GM12878 (cell line): ENCODE data around the gene AOAH. TPM values are rescaled to one million over a fixed set of nuclear protein-coding genes. Genes with fewer than 3 reads are reported as not detected.

Experiments used
- ATAC-seq: fragments of 200-7000 bp; cut with Tn5 transposase; 3 replicates; pipeline ENCODE4 v1.9.1; 2020; ENCODE audit warnings: mild to moderate bottlenecking, moderate library complexity
- BruUV-seq: library from RNA; stranded (reverse); fragments of 400-500 nt; replicated peaks from 2 replicates; lab custom pipeline; 2021; lab: Mats Ljungman, UMichigan
- CTCF ChIA-PET: fragments of 300-600 bp; sonication (Branson Sonifier 250); formaldehyde crosslinking; extraction: SDS; loops from one replicate; lab custom pipeline; 2021; ENCODE audit warnings: inconsistent platforms; lab: Yijun Ruan, JAX
- POLR2A ChIA-PET: fragments of 350-600 bp; formaldehyde crosslinking; extraction: SDS; loops from one replicate; lab custom pipeline; 2021; ENCODE audit warnings: inconsistent platforms; lab: Charles Lee
- RAD21 ChIA-PET: fragments of 300-600 bp; sonication (Branson Sonifier 250); formaldehyde crosslinking; loops from one replicate; lab custom pipeline; 2023; ENCODE audit warnings: antibody characterized with exemption; ENCODE audit not compliant: unreplicated experiment; lab: Charles Lee
- SMC1A ChIA-PET: fragments of 300-600 bp; sonication (Branson Sonifier 250); formaldehyde crosslinking; loops from one replicate; lab custom pipeline; 2023; ENCODE audit not compliant: unreplicated experiment, uncharacterized antibody; lab: Charles Lee
- DNase-seq: peaks from one replicate; pipeline ENCODE4 v3.0.0-alpha.2; 2011; ENCODE audit warnings: low read depth, low spot score
- FAIRE-seq: peaks from 3 replicates; lab custom pipeline; 2011; peaks lifted over from hg19 to GRCh38; lab: Jason Lieb, UNC
- H2AFZ ChIP-seq: 2 replicates; pipeline ENCODE4 v1.6.0; 2011; ENCODE audit warnings: low read depth, low read length, control low read depth; ENCODE audit not compliant: control insufficient read depth
- H3K27ac ChIP-seq: 2 replicates; pipeline ENCODE4 v1.5.1; 2011; ENCODE audit warnings: control low read depth; ENCODE audit not compliant: control insufficient read depth, insufficient read depth
- H3K27me3 ChIP-seq, 2 experiments: replicated peaks in 1 of 2; 2 replicates each; pipeline versions ENCODE4 v1.6.0 to v1.6.1; 2011; ENCODE audit warnings: low read length in 1 of 2; ENCODE audit not compliant: control insufficient read depth in 2 of 2, insufficient read depth in 2 of 2
- H3K36me3 ChIP-seq, 2 experiments: 2 replicates each; pipeline ENCODE4 v1.5.1; 2011; ENCODE audit warnings: low read length in 1 of 2; ENCODE audit not compliant: control insufficient read depth in 2 of 2, insufficient read depth in 2 of 2
- H3K4me1 ChIP-seq: 2 replicates; pipeline ENCODE4 v1.6.1; 2011; ENCODE audit warnings: mild to moderate bottlenecking, low read length, moderate library complexity, mixed read lengths; ENCODE audit not compliant: control insufficient read depth, insufficient read depth
- H3K4me2 ChIP-seq: 2 replicates; pipeline ENCODE4 v1.6.0; 2011; ENCODE audit warnings: control low read depth; ENCODE audit not compliant: control insufficient read depth, insufficient read depth
- H3K4me3 ChIP-seq: fragments of 200-600 bp; sonication (generic); 2 replicates; pipeline ENCODE4 v1.5.1; 2016
- H3K79me2 ChIP-seq: 2 replicates; pipeline ENCODE4 v1.6.0; 2011; ENCODE audit warnings: low read length; ENCODE audit not compliant: control insufficient read depth, insufficient read depth
- H3K9ac ChIP-seq: 2 replicates; pipeline ENCODE4 v1.8.0; 2011; ENCODE audit warnings: low read length, control low read depth, mixed read lengths; ENCODE audit not compliant: control insufficient read depth, insufficient read depth
- H3K9me3 ChIP-seq: replicated peaks from 3 replicates; pipeline ENCODE4 v1.5.1; 2011; ENCODE audit warnings: mild to moderate bottlenecking, low read length; ENCODE audit not compliant: control insufficient read depth, insufficient read depth
- H4K20me1 ChIP-seq: 2 replicates; pipeline ENCODE4 v1.6.0; 2011; ENCODE audit not compliant: control insufficient read depth, insufficient read depth
- ATF2 ChIP-seq: IDR thresholded peaks from 2 replicates; pipeline ENCODE4 v1.6.1; 2012; ENCODE audit warnings: low read length, inconsistent platforms
- JUNB ChIP-seq: IDR thresholded peaks from 2 replicates; pipeline ENCODE4 v1.6.1; 2016; ENCODE audit warnings: antibody characterized with exemption, mild to moderate bottlenecking
- LARP7 ChIP-seq: fragments of 450-650 bp; IDR thresholded peaks from 2 replicates; pipeline ENCODE4 v1.6.1; 2017; ENCODE audit warnings: mild to moderate bottlenecking
- NR2C1 ChIP-seq: fragments of 450-650 bp; IDR thresholded peaks from 2 replicates; pipeline ENCODE4 v1.6.1; 2017; ENCODE audit warnings: antibody characterized with exemption, mild to moderate bottlenecking, moderate library complexity
- SP1 ChIP-seq: IDR thresholded peaks from one replicate; pipeline ENCODE4 v1.6.1; 2011; ENCODE audit warnings: low read depth, low read length
- SREBF2 ChIP-seq: IDR thresholded peaks from 2 replicates; pipeline ENCODE4 v1.6.1; 2012; ENCODE audit warnings: mild to moderate bottlenecking, low read length
- TBL1XR1 ChIP-seq: IDR thresholded peaks from 2 replicates; pipeline ENCODE4 v1.6.1; 2012; ENCODE audit warnings: low read depth, low read length, improper control_type of control experiment
- YBX1 ChIP-seq: fragments of 450-650 bp; IDR thresholded peaks from 2 replicates; pipeline ENCODE4 v1.6.1; 2016; ENCODE audit warnings: antibody characterized with exemption
- WGBS: methylation state at CpG from one replicate; pipeline ENCODE4 v1.1.6; 2016; ENCODE audit warnings: low lambda C conversion rate; ENCODE audit not compliant: insufficient replicate concordance, insufficient coverage; ENCODE audit errors: missing lambda C conversion rate; 5-methylcytosine and 5-hydroxymethylcytosine counted together
- in situ Hi-C: fragments of 300-500 bp; cut with MboI; formaldehyde crosslinking; loops from 9 replicates; pipeline ENCODE4 v1.14.3; 2018; ENCODE audit warnings: mixed read lengths
- intact Hi-C: fragments of 100-400 bp; cut with micrococcal nuclease; formaldehyde crosslinking; loops from one replicate; pipeline ENCODE4 v1.14.2; 2022; ENCODE audit not compliant: unreplicated experiment
- polyA plus RNA-seq, 11 experiments: library from polyadenylated mRNA; depleted of rRNA in 4 of 11; unstranded in 6 of 11; stranded (reverse) in 5 of 11; fragments of >200 nt; fragmentation: Nextera tagmentation in 4 of 11; fragmentation: Illumina TruSeq in 1 of 11; extraction: Ambion mirVana in 4 of 11; extraction: Trizol in 1 of 11; gene quantifications; 1 replicate in 1 of 11; 2 replicates in 10 of 11; pipeline versions ENCODE4 v1.2.1 to v1.2.3, GENCODE V29; 2011 to 2016; ENCODE audit warnings: inconsistent platforms in 2 of 11, missing spikeins in 2 of 11, low read depth in 1 of 11
- total RNA-seq, 4 experiments: library from RNA; depleted of rRNA in 3 of 4; stranded (reverse); fragments of >200 nt in 3 of 4; fragmentation: Illumina TruSeq in 1 of 4; extraction: Trizol in 1 of 4; gene quantifications; 2 replicates each; pipeline versions ENCODE4 v1.2.1 to v1.2.3, GENCODE V29; 2013 to 2021
- TF ChIP-seq, protein P1 (sequence below): fragments of 450-650 bp; IDR thresholded peaks from 2 replicates; pipeline ENCODE4 v1.6.1; 2016; ENCODE audit warnings: mild to moderate bottlenecking

The AOAH gene
- total and polyA plus RNA-seq, 10 of the 15 experiments (the other 5 are each of a cell fraction or from before 2014, with no cell fraction given), result 0.32 to 2.8 (median 1.4) TPM

DNA sequence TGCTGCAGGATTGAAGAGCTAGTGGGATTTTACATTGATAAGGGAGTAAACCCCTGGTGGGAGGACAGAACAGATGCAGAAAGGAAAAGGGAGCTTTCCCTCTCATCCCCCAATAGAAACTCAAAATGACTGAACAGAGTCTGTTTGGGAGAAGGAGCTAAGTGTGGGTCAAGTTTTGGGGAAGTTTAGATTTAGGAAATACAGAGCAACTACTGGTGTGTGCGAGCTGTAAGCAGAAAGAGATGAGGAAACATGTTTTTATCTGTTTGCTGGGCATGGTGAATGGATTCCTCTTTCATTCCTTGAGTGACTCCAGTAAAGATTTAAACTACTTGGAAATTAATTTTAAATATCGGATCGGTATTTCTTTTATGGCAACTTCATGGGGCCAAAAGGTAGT is 132.7 kb downstream of the AOAH start:
- DNase-seq (no peak), ATAC-seq (no peak), FAIRE-seq (no peak)
- WGBS, result 52% methylated on average over 3 of the region's 3 CpGs
- no peak overlapping the region for H3K4me3 ChIP-seq
- no peak overlapping the region for H3K4me2 ChIP-seq
- no peaks in the 10 kb centered on the region for H3K79me2 ChIP-seq
- ChIA-PET SMC1A (no interaction called here), CTCF (no interaction called here), RAD21 (no interaction called here), POLR2A (interaction anchor here (0.6 kb wide), 1 partner anchor 182 kb away, joined by 3 read pairs; no protein-coding TSS in a partner anchor)
- TF ChIP-seq YBX1, result no peak
- TF ChIP-seq NR2C1, result no peak
- no peak for TF ChIP-seq JUNB
- TF ChIP-seq, protein P1, sequence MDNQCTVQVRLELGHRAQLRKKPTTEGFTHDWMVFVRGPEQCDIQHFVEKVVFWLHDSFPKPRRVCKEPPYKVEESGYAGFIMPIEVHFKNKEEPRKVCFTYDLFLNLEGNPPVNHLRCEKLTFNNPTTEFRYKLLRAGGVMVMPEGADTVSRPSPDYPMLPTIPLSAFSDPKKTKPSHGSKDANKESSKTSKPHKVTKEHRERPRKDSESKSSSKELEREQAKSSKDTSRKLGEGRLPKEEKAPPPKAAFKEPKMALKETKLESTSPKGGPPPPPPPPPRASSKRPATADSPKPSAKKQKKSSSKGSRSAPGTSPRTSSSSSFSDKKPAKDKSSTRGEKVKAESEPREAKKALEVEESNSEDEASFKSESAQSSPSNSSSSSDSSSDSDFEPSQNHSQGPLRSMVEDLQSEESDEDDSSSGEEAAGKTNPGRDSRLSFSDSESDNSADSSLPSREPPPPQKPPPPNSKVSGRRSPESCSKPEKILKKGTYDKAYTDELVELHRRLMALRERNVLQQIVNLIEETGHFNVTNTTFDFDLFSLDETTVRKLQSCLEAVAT, result no peak
- no peak for TF ChIP-seq TBL1XR1
- TF ChIP-seq SP1, result no peak
- TF ChIP-seq LARP7, result no peak
- TF ChIP-seq SREBF2, result no peak
- no peak for TF ChIP-seq ATF2
- no peak overlapping the region for H3K27ac ChIP-seq
- no peaks in the 10 kb centered on the region for H3K4me1 ChIP-seq
- peaks cover 0 to 2% of the 10 kb centered on the region in 2 experiments; a peak in 1 of 4 replicates for H3K27me3 ChIP-seq
- no peak overlapping the region for H2AFZ ChIP-seq
- in situ Hi-C loops, result no loop called here
- H4K20me1 ChIP-seq, result no peaks in the 10 kb centered on the region
- intact Hi-C loops, result no loop called here
- no peak overlapping the region for H3K9ac ChIP-seq
- BruUV-seq, result no TSS peak
- no peaks in the 10 kb centered on the region for H3K9me3 ChIP-seq
- H3K36me3 ChIP-seq, result no peaks in the 10 kb centered on the region
